Peyer's patch (tissue), 4 donors: ENCODE measurements around the gene OLFML1.
A peak's percentile ranks its signal among the peaks of the same experiment; 100 is the strongest.

Experiments
- CTCF ChIP-seq, 6 experiments: fragments of 450-650 bp in 4 of 6; fragments of 200-600 bp in 2 of 6; sonication (generic) in 1 of 6; IDR thresholded peaks; one replicate each; pipeline ENCODE4 v1.5.1; 2017 to 2019; ENCODE audit warnings: antibody characterized with exemption in 6 of 6, mild to moderate bottlenecking in 3 of 6, moderate library complexity in 1 of 6
- POLR2A ChIP-seq, 2 donors: fragments of 450-650 bp; IDR thresholded peaks; one replicate each; pipeline ENCODE4 v1.5.1; 2017; ENCODE audit warnings: antibody characterized with exemption in 2 of 2, mild to moderate bottlenecking in 2 of 2, moderate library complexity in 2 of 2

GRCh38 chr11:7548659-7549274 lies 63.5 kb downstream of the OLFML1 start:
- peak in 4 of 6 experiments; percentile 47 to 71 (median 68) for TF ChIP-seq CTCF (IDR thresholded peaks at IDR 0.05)
- TF ChIP-seq POLR2A (IDR thresholded peaks at IDR 0.05): no peak
